IPS DF 19.7 (cell line): ENCODE measurements around the gene KLHDC4.
"Not testable (repeated sequence)": the region's sequence is repeated elsewhere in the genome, so short reads cannot be mapped to it uniquely, and the experiment has no call there.

Experiments used
- DNase-seq: peaks from one replicate; pipeline ENCODE4 v3.0.0-alpha.2; 2013; ENCODE audit warnings: low read depth, low spot score

The KLHDC4 gene

DNA sequence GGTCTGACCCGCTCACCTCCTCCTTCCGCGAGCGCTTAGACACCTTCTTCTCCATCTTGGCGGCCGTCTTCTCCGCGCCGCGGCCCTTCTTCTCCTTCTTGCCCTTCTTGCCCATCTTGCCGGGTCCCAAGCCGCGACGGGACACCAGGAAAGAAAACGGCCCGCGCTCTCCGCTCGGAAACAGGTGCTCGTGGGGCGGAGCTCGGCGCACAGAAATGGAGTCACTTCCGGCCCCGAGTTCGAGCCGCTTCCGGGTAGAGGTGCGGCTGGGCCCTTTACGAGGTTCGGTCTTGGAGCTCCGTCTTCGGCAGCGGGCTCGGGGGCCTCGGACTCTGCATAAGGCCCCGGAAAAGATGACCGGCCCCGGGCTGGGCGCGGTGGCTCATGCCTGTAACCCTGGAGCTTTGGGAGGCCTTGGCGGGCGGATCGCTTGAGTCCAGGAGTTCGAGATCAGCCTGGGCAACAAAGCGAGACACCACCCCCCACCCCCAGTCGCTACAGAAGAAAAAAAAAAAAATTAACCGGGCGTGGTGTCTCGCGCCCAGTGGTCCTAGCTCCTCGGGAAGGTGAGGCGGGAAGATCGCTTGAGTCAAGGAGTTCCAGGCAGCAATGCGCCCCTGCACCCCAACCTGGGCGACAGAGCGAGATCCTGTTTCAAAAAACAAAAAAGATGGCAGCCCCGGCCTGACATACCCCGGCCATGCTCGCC, at the start of gene KLHDC4:
Gene KLHDC4, minus strand, starts transcription at position 211 of the 709 bp plus-strand sequence. Its CDS starts 96 bp downstream, at position 115.
- peak; percentile 57 for DNase-seq

- DNase-seq = no peak
Observed at GRCh38 chr16:87815567-87815966, 49.8 kb upstream of the KLHDC4 start.

GRCh38 chr16:87812200-87812656, 46.4 kb upstream of the KLHDC4 start:
- no peak for DNase-seq

GRCh38 chr16:87811454-87811853, 45.7 kb upstream of the KLHDC4 start:
- DNase-seq = not testable (repeated sequence)

DNA sequence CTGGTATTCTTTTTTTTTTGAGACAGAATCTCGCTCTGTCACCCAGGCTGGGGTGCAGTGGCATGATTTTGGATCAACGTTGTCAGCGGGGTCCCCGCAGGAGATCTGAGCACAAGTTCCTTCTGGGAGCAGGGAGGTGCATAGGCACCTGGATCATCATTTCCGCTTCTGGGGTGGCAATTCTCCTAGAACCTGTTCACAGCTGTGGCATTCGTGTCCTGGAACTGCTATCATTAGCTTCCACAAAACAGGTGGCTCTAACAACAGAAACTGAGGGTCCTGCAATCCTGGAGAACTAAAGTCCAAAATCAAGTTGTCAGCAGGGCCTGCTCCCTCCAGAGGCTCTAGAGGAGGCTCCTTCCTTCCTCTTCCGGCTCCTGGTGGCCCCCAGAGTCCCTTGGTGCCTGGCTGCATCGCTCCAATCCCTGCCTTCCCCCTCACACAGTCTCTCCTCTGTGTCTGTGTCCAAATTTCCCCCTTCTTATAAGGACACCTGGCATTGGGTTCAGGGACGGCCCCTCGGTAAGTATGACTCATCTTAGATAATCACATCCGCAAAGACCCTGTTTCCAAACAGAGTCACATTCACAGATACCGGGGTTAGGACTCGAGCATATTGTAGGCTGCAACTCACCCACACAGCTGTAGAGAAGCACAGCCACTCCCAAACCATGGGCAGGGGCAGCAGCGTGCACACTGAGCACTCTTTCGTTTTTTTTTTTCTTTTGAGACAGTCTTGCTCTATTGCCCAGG, 43.5 kb upstream of the KLHDC4 start:
- DNase-seq = no peak

GRCh38 chr16:87808108-87808507, 42.3 kb upstream of the KLHDC4 start:
- DNase-seq = no peak

- no peak for DNase-seq
Observed at GRCh38 chr16:87806641-87807546, 41.1 kb upstream of the KLHDC4 start.

GRCh38 chr16:87806261-87806640, 40.5 kb upstream of the KLHDC4 start:
- DNase-seq = no peak

- no peak for DNase-seq
Observed at GRCh38 chr16:87803385-87803784, 37.6 kb upstream of the KLHDC4 start.

GRCh38 chr16:87802670-87803069, 36.9 kb upstream of the KLHDC4 start:
- no peak for DNase-seq

DNA sequence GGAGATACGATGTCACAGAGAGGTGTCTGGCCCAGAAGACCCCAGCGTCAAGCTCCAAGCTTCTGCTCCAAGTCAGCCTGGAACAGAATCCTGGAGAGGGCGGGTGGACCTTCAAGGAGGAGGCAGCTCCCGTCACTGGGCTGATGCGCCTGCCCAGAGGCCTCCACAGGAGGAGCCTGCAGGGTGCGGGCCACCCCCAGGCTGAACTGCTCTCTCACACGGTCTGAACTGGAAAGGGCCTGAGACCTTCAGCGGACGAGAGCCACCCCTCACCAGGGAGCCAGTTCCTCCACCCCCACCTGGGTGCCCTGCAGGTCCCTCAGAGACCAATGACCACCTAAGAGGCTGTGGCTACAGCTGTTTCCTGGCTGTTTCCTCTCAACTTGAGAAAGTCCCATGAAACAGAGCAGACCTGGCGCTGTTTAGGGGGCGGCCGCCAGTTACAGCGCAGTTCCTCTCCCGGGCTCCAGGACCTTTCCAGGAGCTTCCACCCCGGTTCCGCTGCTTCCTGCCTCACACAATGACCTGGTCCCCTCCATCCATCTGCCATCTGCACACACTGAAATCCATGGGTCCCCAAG, 36.0 kb upstream of the KLHDC4 start:
- DNase-seq = no peak

DNA sequence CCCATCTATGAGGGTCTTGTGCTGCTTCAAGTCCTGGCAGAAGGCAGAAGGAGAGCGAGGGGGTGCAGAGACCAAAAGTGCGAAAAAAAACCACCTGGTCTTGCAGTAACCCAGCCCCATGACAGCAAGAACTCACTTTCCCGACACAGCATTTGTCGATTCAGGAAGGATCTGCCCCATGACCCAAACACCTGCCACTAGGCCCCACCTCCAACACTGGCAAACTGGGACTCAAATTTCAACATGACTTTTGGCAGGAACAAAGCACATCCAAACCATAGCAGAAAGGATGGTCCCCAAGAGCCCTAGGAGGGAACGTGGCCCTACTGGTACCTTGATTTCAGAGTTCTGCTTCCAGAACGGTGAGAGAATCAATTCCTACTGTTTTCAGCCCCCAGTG, 34.7 kb upstream of the KLHDC4 start:
- no peak for DNase-seq

DNA sequence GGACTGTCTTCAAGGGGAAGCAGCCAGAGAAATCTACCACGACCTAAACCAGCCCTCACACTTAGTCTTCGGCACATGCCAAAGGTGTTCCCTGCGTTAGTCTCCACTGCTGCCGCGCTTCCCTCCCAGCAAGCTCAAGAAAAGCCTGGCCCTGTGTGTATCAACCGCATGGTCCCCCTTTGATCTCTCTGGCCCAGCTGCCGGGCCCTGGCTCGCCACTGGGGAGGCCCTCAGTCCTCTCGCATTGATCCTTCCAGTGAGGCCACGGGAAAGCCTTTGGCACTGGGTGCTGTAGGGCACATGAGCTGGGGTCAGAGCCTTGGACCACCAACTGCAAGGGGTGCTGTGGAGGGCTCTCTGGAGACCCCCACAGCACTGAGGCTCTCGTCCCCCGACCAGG, 29.6 kb upstream of the KLHDC4 start:
- no peak for DNase-seq

DNA sequence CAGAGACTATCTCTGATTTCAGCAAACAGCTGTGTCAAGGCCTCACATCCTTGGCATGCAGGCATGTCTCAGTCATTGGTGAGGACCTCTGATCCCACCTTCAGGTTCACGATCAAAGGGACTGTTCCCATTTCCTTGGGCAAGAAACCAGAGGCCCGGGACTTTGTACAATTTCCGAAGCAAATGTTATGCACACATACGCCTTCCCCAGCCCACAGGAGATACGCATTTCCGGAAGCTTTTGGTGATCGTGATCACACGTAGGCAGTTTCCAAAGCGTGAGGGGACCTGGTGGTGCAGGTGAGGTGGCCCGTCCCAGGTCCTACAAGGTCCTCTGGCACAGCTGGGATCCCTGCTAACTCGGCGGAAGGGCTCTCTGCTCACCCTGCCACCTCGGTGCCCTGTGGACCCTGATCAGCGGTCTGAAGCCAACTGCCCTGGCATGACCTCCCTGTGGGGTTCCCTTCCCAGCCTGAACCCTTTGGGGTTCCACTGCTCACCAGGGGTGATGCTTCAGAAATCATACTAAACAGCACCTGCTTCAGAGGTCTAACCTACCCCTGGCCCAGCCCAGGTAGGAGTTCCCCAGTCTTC, 28.8 kb upstream of the KLHDC4 start:
- DNase-seq = no peak

DNA sequence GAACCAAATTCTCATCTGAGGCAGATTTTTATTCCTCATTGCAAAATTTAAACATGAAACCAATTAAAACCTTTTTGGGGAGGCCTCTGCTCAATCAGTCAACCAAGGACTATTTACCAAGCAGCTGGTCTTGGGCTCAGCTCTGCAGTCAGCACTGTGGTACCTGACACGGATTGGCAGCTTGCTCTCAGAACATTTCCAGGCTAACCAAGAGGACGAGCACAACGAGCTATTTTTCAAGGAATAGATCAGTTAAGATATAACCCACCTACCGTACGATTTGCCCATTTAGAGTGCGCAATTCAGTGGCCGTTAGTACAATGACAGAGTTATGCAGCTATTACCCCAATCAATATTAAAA, 26.4 kb upstream of the KLHDC4 start:
- no peak for DNase-seq

- DNase-seq = no peak
Observed at GRCh38 chr16:87791295-87792204, 25.8 kb upstream of the KLHDC4 start.

- no peak for DNase-seq
Observed at GRCh38 chr16:87790292-87791100, 24.7 kb upstream of the KLHDC4 start.

- no peak for DNase-seq
Observed at GRCh38 chr16:87789437-87790291, 23.9 kb upstream of the KLHDC4 start.
